Activated CD4-positive, alpha-beta T cell treated with anti-CD3 and anti-CD28 coated beads for 1 hour (primary cell): ENCODE measurements around the gene CTSL.

Experiments used
- DNase-seq: peaks from one replicate; pipeline ENCODE4 v3.0.0-alpha.2; 2020

CTSL gene

GRCh38 chr9:87725900-87726709, at the start of gene CTSL:
CTSL (plus strand) TSS chr9:87726119; CDS start chr9:87727604, 1,485 bp downstream.
- DNase-seq, result peak; percentile 64

GRCh38 chr9:87676976-87677775, 48.7 kb upstream of the CTSL start:
- DNase-seq, result no peak

- no peak for DNase-seq
Measured at GRCh38 chr9:87677776-87678587, 47.9 kb upstream of the CTSL start.

- DNase-seq, result no peak
Measured at GRCh38 chr9:87678650-87679355, 47.1 kb upstream of the CTSL start.

- DNase-seq, result no peak
Measured at GRCh38 chr9:87681271-87682061, 44.5 kb upstream of the CTSL start.

- no peak for DNase-seq
Measured at GRCh38 chr9:87682085-87682484, 43.8 kb upstream of the CTSL start.

GRCh38 chr9:87682618-87683017, 43.3 kb upstream of the CTSL start:
- no peak for DNase-seq

GRCh38 chr9:87683751-87684626, 41.9 kb upstream of the CTSL start:
- DNase-seq, result no peak

GRCh38 chr9:87684627-87685219, 41.2 kb upstream of the CTSL start:
- no peak for DNase-seq

GRCh38 chr9:87685441-87685840, 40.5 kb upstream of the CTSL start:
- DNase-seq, result no peak

GRCh38 chr9:87685871-87686519, 39.9 kb upstream of the CTSL start:
- DNase-seq, result no peak

GRCh38 chr9:87686520-87687090, 39.3 kb upstream of the CTSL start:
- no peak for DNase-seq

- DNase-seq, result no peak
Measured at GRCh38 chr9:87687207-87687606, 38.7 kb upstream of the CTSL start.

GRCh38 chr9:87694236-87694755, 31.6 kb upstream of the CTSL start:
- DNase-seq, result no peak

- no peak for DNase-seq
Measured at GRCh38 chr9:87695523-87695922, 30.4 kb upstream of the CTSL start.

- DNase-seq, result no peak
Measured at GRCh38 chr9:87696641-87697040, 29.3 kb upstream of the CTSL start.

- no peak for DNase-seq
Measured at GRCh38 chr9:87698069-87698809, 27.7 kb upstream of the CTSL start.

GRCh38 chr9:87699835-87700234, 26.1 kb upstream of the CTSL start:
- no peak for DNase-seq
